ENCODE measurements around the gene HAPLN1.
"Not testable (repeated sequence)": the region's sequence is repeated elsewhere in the genome, so short reads cannot be mapped to it uniquely, and the experiment has no call there.

The HAPLN1 gene

GRCh38 chr5:83720836-83721537, at the start of gene HAPLN1:
HAPLN1 (minus strand) TSS chr5:83720855; CDS start chr5:83673523, 47,332 bp downstream.
- no peak for DNase-seq

GRCh38 chr5:83767409-83767992, 46.8 kb upstream of the HAPLN1 start:
- DNase-seq: no peak

- no peak for DNase-seq
These were observed 43.4 kb upstream of the HAPLN1 start for GRCh38 chr5:83764101-83764500.

GRCh38 chr5:83760579-83760978, 39.9 kb upstream of the HAPLN1 start:
- DNase-seq: no peak

GRCh38 chr5:83752700-83753099, 32.0 kb upstream of the HAPLN1 start:
- DNase-seq: no peak

GRCh38 chr5:83751201-83751600, 30.5 kb upstream of the HAPLN1 start:
- DNase-seq: no peak

GRCh38 chr5:83750749-83751148, 30.1 kb upstream of the HAPLN1 start:
- DNase-seq: no peak

- DNase-seq: no peak
These were observed 25.2 kb upstream of the HAPLN1 start for GRCh38 chr5:83745816-83746215.

- no peak for DNase-seq
These were observed 24.2 kb upstream of the HAPLN1 start for GRCh38 chr5:83744821-83745220.

- no peak for DNase-seq
These were observed 21.4 kb upstream of the HAPLN1 start for GRCh38 chr5:83742089-83742488.

GRCh38 chr5:83741571-83741970, 20.9 kb upstream of the HAPLN1 start:
- no peak for DNase-seq

GRCh38 chr5:83740741-83741140, 20.1 kb upstream of the HAPLN1 start:
- no peak for DNase-seq

GRCh38 chr5:83736169-83736568, 15.5 kb upstream of the HAPLN1 start:
- not testable (repeated sequence) for DNase-seq

- not testable (repeated sequence) for DNase-seq
These were observed 14.4 kb upstream of the HAPLN1 start for GRCh38 chr5:83735058-83735457.

GRCh38 chr5:83731638-83732037, 11.0 kb upstream of the HAPLN1 start:
- no peak for DNase-seq

GRCh38 chr5:83729362-83729761, 8.7 kb upstream of the HAPLN1 start:
- DNase-seq: no peak

GRCh38 chr5:83726912-83727311, 6.3 kb upstream of the HAPLN1 start:
- no peak for DNase-seq

- no peak for DNase-seq
These were observed 4.3 kb upstream of the HAPLN1 start for GRCh38 chr5:83724935-83725334.

GRCh38 chr5:83724001-83724400, 3.3 kb upstream of the HAPLN1 start:
- DNase-seq: no peak

GRCh38 chr5:83723031-83723430, 2.4 kb upstream of the HAPLN1 start:
- no peak for DNase-seq

GRCh38 chr5:83721953-83722901, 1.6 kb upstream of the HAPLN1 start:
- DNase-seq: no peak

- DNase-seq: no peak
These were observed 1.6 kb downstream of the HAPLN1 start for GRCh38 chr5:83718936-83719495.

- DNase-seq: no peak
These were observed 2.3 kb downstream of the HAPLN1 start for GRCh38 chr5:83718195-83718825.

Data from activated CD4-positive, CD25-positive, alpha-beta regulatory T cell treated with anti-CD3 and anti-CD28 coated beads, Interleukin-2, amount 50 U/mL, for 72 hours (primary cell).